Measurements from ENCODE around the gene PDCD11. TPM values are rescaled to one million over a fixed set of nuclear protein-coding genes. Genes with fewer than 3 reads are reported as not detected.

PDCD11 gene
- total RNA-seq, 1 experiment from 2014 or later, result 78.8 TPM

- TF ChIP-seq AR (CRISPR knock-in tag; IDR thresholded peaks at IDR 0.05), result no peak
- TF ChIP-seq CBFB (CRISPR knock-in tag; IDR thresholded peaks at IDR 0.05; ENCODE audit: low read depth), result peak; percentile 71; the same call in 1 of the 2 replicates
- peak; percentile 67; the same call in 1 of the 2 replicates for TF ChIP-seq ZNF232 (CRISPR knock-in tag; IDR thresholded peaks at IDR 0.05)
- no peak for TF ChIP-seq CTCF (IDR thresholded peaks at IDR 0.05)
- 0 out of 2 replicates have a peak, but pooled peaks have one; percentile 46 for TF ChIP-seq CREM (CRISPR knock-in tag; IDR thresholded peaks at IDR 0.05)
- no peak for TF ChIP-seq USF1 (CRISPR knock-in tag; IDR thresholded peaks at IDR 0.05)
- TF ChIP-seq ATF6 (CRISPR knock-in tag; IDR thresholded peaks at IDR 0.05), result no peak
- TF ChIP-seq ZBTB21 (CRISPR knock-in tag; IDR thresholded peaks at IDR 0.05; ENCODE audit: borderline replicate concordance), result no peak
- TF ChIP-seq ZNF121 (CRISPR knock-in tag; IDR thresholded peaks at IDR 0.05), result no peak
- no peak for TF ChIP-seq FOXP4 (CRISPR knock-in tag; IDR thresholded peaks at IDR 0.05)
- no peak for TF ChIP-seq ZNF532 (CRISPR knock-in tag; IDR thresholded peaks at IDR 0.05; ENCODE audit: borderline replicate concordance)
- no peak for TF ChIP-seq PRRX2 (CRISPR knock-in tag; IDR thresholded peaks at IDR 0.05)
- TF ChIP-seq ATF1 (CRISPR knock-in tag; IDR thresholded peaks at IDR 0.05), result no peak
These were observed 45.7 kb upstream of the PDCD11 start, which contains the start of gene PCGF6 (continued) for GRCh38 chr10:103350517-103351260.
